Measurements from ENCODE around the gene MGST1. TPM values are rescaled to one million over a fixed set of nuclear protein-coding genes. Genes with fewer than 3 reads are reported as not detected.

MGST1 gene
- total RNA-seq, 1 experiment from 2014 or later, result 105 TPM

DNA sequence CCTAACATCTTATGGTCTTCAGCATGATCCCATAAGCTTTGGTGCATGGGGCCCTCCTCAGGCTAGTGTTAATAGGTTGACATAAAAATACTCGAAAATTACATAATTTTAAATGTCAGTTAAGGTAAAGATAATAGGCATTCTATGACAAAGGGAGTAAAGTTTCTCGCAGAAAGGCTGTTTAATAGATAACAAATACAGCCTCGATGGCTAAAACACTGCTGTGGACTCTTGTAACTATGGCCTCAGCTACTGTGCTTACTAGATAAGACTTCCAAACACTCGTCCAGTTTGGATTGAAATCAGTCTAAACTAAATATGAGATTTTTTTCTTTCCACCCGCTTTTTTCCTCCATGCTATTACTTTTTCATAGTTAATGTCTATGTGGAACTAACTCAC, 23.2 kb upstream of the MGST1 start:
- no peak overlapping the region for H3K4me3 Mint-ChIP-seq (ENCODE audit: unreplicated experiment)

DNA sequence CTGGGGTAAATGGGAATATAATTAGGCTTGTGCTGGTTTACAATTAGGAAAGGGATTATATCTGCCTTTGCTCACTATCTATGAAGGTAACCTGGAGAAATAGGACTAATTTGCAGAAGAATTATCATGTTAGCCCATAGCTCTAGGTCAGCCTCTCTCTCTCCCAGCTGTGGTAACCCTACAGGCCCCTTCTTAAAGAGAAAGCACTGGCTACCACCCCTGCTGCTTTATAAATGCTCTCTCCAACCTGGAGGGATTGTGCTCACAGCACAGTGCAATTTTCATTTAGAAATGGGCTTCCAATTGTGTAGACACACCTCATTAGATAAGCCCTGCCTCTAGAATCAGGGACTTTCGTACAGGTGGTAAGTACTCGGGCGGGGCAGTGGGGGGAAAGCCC, 22.7 kb upstream of the MGST1 start:
- POLR2A ChIA-PET, result no interaction called here
- no peak overlapping the region for H3K27ac Mint-ChIP-seq (ENCODE audit: unreplicated experiment)
- H3K27me3 Mint-ChIP-seq (ENCODE audit: insufficient read depth, unreplicated experiment), result no peaks in the 10 kb centered on the region
- H3K27me3 ChIP-seq (replicated peaks; ENCODE audit: control insufficient read depth, insufficient read depth, low read length), result no peaks in the 10 kb centered on the region
- H3K36me3 Mint-ChIP-seq (ENCODE audit: insufficient read depth, unreplicated experiment), result no peaks in the 10 kb centered on the region
- H3K9me3 ChIP-seq, result no peaks in the 10 kb centered on the region
- no peaks in the 10 kb centered on the region for H3K36me3 ChIP-seq (ENCODE audit: control insufficient read depth, insufficient read depth, low read length)
- CTCF ChIA-PET, result no interaction called here
- H3K4me3 Mint-ChIP-seq (ENCODE audit: unreplicated experiment), result no peak overlapping the region
- 0 out of 2 replicates have a peak, but pooled peaks cover 9% of the 10 kb centered on the region for H3K4me1 ChIP-seq
- DNase-seq, result no peak
- H3K4me3 ChIP-seq (ENCODE audit: low read depth, low read length), result no peak overlapping the region
- TF ChIP-seq, protein P1, sequence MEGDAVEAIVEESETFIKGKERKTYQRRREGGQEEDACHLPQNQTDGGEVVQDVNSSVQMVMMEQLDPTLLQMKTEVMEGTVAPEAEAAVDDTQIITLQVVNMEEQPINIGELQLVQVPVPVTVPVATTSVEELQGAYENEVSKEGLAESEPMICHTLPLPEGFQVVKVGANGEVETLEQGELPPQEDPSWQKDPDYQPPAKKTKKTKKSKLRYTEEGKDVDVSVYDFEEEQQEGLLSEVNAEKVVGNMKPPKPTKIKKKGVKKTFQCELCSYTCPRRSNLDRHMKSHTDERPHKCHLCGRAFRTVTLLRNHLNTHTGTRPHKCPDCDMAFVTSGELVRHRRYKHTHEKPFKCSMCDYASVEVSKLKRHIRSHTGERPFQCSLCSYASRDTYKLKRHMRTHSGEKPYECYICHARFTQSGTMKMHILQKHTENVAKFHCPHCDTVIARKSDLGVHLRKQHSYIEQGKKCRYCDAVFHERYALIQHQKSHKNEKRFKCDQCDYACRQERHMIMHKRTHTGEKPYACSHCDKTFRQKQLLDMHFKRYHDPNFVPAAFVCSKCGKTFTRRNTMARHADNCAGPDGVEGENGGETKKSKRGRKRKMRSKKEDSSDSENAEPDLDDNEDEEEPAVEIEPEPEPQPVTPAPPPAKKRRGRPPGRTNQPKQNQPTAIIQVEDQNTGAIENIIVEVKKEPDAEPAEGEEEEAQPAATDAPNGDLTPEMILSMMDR (IDR thresholded peaks at IDR 0.05; ENCODE audit: insufficient read depth in 1 of 2, low read depth in 1 of 2, low read length in 1 of 2, severe bottlenecking in 1 of 2, unreplicated experiment in 1 of 2), result no peak
- intact Hi-C loops (cut with micrococcal nuclease; ENCODE audit: unreplicated experiment), result no loop called here
- H3K9me3 Mint-ChIP-seq (ENCODE audit: unreplicated experiment), result peaks cover 11% of the 10 kb centered on the region
- no TSS peak for BruUV-seq (replicated peaks)
- H3K4me1 Mint-ChIP-seq (ENCODE audit: low read depth, unreplicated experiment), result peaks cover 7% of the 10 kb centered on the region

More for the DNA sequence above, 23.2 kb upstream of the MGST1 start:
- ChIA-PET POLR2A (no interaction called here), CTCF (no interaction called here)
- Mint-ChIP-seq H3K27me3 (ENCODE audit: insufficient read depth, unreplicated experiment) (no peaks in the 10 kb centered on the region), H3K36me3 (ENCODE audit: insufficient read depth, unreplicated experiment) (no peaks in the 10 kb centered on the region), H3K27ac (ENCODE audit: unreplicated experiment) (no peak overlapping the region), H3K4me1 (ENCODE audit: low read depth, unreplicated experiment) (peaks cover 7% of the 10 kb centered on the region), H3K9me3 (ENCODE audit: unreplicated experiment) (peaks cover 11% of the 10 kb centered on the region)
- no TSS peak for BruUV-seq (replicated peaks)
- no peak for DNase-seq
- TF ChIP-seq, protein P1 (IDR thresholded peaks at IDR 0.05; ENCODE audit: insufficient read depth in 1 of 2, low read depth in 1 of 2, low read length in 1 of 2, severe bottlenecking in 1 of 2, unreplicated experiment in 1 of 2), result no peak
- Histone ChIP-seq H3K9me3 (no peaks in the 10 kb centered on the region), H3K4me3 (ENCODE audit: low read depth, low read length) (no peak overlapping the region), H3K36me3 (ENCODE audit: control insufficient read depth, insufficient read depth, low read length) (no peaks in the 10 kb centered on the region), H3K27me3 (replicated peaks; ENCODE audit: control insufficient read depth, insufficient read depth, low read length) (no peaks in the 10 kb centered on the region), H3K4me1 (0 out of 2 replicates have a peak, but pooled peaks cover 4% of the 10 kb centered on the region)
- intact Hi-C loops (cut with micrococcal nuclease; ENCODE audit: unreplicated experiment), result no loop called here

DNA sequence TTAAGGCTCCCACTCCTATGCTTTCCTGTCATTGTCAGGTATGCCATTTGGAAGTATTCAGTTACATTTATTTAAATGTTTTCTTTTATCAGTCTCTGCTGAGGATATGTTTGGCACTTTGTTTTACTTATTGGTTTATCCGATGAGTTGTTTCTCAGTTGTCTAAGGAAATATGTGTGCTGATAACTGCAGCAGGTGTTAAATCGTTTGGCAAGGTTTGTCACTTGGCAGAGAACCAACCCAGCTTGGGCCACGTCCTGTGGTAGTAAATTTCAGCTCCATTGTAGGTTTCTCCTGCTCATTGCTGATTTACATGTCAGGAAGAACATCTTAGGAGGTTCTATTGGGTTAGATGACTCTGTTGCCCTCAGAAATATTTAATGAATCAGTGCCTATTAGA, 22.0 kb upstream of the MGST1 start:
- DNase-seq, result no peak
- Histone ChIP-seq H3K27me3 (replicated peaks; ENCODE audit: control insufficient read depth, insufficient read depth, low read length) (no peaks in the 10 kb centered on the region), H3K4me1 (0 out of 2 replicates have a peak, but pooled peaks cover 11% of the 10 kb centered on the region), H3K36me3 (ENCODE audit: control insufficient read depth, insufficient read depth, low read length) (no peaks in the 10 kb centered on the region), H3K9me3 (no peaks in the 10 kb centered on the region), H3K4me3 (ENCODE audit: low read depth, low read length) (no peak overlapping the region)
- ChIA-PET CTCF (no interaction called here), POLR2A (no interaction called here)
- no TSS peak for BruUV-seq (replicated peaks)
- Mint-ChIP-seq H3K4me3 (ENCODE audit: unreplicated experiment) (no peak overlapping the region), H3K27ac (ENCODE audit: unreplicated experiment) (no peak overlapping the region), H3K9me3 (ENCODE audit: unreplicated experiment) (peaks cover 11% of the 10 kb centered on the region), H3K36me3 (ENCODE audit: insufficient read depth, unreplicated experiment) (no peaks in the 10 kb centered on the region), H3K27me3 (ENCODE audit: insufficient read depth, unreplicated experiment) (no peaks in the 10 kb centered on the region), H3K4me1 (ENCODE audit: low read depth, unreplicated experiment) (peaks cover 7% of the 10 kb centered on the region)
- intact Hi-C loops (cut with micrococcal nuclease; ENCODE audit: unreplicated experiment), result no loop called here
- TF ChIP-seq, protein P1 (IDR thresholded peaks at IDR 0.05; ENCODE audit: insufficient read depth in 1 of 2, low read depth in 1 of 2, low read length in 1 of 2, severe bottlenecking in 1 of 2, unreplicated experiment in 1 of 2), result no peak

Measured in Caco-2 (cell line).